HG02678 (cell line): ENCODE measurements around the gene MEIS2.

Experiments
- ATAC-seq: cut with Tn5 transposase; IDR thresholded peaks from one replicate; pipeline ENCODE4 v1.9.1; 2021; ENCODE audit warnings: mild to moderate bottlenecking, moderate library complexity; ENCODE audit not compliant: unreplicated experiment

Gene MEIS2

GRCh38 chr15:36904715-36905114 lies 195.6 kb downstream of the MEIS2 start:
- ATAC-seq: no peak

GRCh38 chr15:36903922-36904556 lies 196.3 kb downstream of the MEIS2 start:
- no peak for ATAC-seq

DNA sequence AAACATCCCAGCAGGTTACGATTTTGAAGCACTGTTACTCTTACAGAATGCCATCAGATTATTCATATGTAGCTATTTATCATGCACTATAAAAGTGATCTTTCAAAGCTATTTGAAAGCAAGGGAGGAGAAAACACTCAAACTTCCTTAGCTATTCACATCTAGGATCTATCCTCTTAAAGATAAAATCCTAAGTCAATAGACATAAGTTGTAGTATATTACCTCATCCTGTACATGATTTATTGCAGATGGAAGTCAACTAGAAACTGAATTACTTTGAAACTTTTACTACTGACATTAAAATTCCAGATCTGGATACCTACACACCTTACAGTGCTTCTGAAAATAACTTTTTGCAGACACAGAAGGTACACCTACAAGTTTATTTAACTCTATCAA lies 197.2 kb downstream of the MEIS2 start:
- ATAC-seq: no peak

DNA sequence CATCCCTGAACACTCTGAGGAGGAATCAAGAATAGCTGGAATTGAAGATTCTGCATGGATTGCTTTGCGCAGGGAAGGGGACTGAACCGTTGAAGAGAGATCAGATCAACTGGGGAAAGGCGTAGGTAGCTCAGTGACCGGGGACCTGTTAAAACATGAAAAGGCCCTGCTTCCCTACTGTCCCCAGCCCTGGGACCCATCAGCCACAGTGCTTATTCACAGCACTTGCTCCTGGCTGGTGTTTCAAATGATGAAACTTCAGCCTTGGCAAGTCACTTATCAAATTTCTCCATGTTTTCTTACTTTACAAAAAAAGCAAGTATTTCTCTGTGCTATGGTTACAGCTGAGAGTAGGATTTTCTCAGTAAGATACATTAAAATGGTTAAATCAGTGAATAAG lies 199.3 kb downstream of the MEIS2 start:
- no peak for ATAC-seq

DNA sequence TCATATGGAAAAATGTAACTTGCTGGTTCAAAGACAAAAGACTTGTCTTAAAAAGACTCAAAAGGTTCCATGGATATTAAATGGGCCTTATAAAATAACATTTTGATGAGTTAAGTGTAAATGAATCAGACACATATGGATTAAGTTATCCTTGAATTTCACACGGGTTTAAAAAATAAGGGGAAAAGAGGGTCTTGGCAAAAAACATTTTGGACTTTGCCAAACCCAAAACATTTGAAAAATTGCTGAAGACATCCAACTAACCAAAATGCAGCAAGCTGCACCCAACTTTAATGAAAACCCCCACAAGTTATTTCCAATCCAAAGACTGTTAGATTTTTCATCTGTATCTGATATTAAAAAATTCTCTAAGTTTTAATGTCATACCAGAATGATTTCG lies 200.7 kb downstream of the MEIS2 start:
- no peak for ATAC-seq

GRCh38 chr15:36898536-36899126 lies 201.7 kb downstream of the MEIS2 start:
- ATAC-seq: no peak

DNA sequence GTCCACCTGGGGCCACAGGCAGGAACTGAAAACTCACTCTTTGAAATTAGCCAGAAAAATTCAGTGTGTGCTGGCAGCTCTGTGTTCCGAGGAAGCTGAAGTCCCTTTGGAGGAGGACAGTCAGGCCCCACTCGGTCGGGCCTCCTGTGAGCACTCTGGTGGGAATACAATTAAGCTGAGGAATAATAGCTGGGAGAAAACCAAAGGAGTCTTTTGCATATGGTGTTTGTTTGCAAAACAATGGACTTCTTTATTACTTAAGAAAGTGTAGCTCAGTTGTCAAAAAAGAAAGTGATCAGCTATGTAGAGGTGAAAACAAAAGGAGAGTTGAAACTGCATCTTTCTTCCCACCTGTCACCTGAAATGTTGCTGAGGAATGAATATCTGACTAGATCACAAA lies 202.5 kb downstream of the MEIS2 start:
- no peak for ATAC-seq

DNA sequence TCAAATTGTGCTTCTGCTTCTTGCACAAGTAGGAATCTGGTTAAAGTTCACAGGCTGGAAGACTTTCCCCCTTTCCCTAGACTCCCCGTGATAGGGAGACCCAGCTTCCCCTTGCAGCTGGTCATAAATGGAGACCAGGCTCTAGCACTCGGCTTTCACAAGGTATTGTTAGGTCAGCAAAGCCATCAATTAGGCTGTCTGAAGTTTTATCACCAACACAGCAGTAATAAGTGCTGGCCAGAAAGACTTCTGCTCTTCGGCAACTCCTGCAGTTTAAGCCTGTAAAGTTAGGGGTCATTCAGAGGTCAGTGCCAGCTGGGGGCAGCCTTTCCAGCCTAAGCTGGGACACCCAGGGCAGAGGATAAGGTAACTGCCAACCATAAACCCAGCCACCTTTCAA lies 203.4 kb downstream of the MEIS2 start:
- no peak for ATAC-seq

- no peak for ATAC-seq
Measured at GRCh38 chr15:36894075-36894474, 206.3 kb downstream of the MEIS2 start.

GRCh38 chr15:36893276-36893675 lies 207.1 kb downstream of the MEIS2 start:
- no peak for ATAC-seq

DNA sequence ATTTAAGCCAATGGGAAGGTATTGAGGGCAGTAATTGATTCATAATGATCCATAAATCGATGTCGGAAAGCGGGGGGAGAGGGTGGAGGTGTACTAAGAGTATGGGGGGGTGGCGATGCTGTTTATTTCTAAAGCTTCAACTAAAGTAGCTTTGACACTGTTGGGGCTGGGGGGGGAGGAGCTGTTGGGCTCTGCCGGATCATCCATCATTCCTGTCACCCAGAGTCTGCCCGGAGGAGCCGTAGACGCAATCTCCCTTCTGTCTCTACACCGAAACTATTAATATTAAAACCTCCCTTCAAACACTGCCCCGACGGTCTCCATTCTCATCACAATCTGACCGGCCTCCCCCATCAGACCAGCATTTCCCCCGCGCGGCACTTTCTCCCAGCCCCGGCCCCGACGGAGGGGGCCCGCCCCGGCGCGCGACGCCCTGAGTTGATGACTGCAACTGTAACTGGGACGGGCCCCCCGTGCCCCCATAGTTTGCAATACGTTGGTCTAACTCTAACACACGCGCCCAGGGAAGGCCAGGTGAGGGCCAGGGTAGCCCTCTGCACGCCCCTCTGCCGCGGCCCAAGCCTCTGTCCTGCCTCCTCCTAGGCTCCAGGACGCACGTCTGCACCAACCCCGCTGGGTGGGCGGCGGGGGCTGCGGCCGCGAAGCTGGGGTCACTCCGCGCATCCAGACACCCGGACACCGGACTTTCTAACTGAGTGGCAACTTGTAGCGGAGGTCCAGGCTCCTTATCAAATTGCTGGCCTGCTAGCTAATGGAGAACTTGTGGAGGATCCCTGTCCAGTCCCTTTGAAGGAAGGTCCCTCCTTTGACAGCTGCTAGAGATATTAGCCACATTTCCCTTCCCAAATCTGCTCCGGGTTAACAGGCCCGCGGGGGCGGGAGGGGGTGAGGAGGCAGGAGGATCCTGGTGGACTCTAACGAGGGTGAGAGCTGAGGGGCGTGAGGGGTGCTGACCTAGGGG lies 212.0 kb downstream of the MEIS2 start:
- ATAC-seq: no peak

- no peak for ATAC-seq
Measured at GRCh38 chr15:36887214-36887961, 213.0 kb downstream of the MEIS2 start.

DNA sequence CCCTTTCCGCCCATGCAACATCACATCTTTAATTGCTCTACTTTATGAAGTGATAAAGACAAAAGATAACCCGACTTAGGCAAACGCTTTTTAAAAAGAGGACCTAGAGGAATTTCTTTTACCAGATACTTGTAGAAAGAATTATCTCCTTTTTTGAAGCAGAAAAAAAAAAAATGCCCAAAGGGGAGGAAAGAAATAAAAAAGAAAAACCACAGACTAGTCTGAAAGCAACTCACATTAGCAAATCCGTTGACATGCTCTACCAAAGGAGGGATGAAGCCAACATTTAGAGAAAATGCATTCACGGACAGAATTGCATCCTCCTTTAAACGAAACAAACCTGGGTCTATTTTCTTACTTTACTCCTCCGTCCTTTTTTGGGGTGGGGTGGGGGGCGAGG lies 213.6 kb downstream of the MEIS2 start:
- ATAC-seq: no peak

GRCh38 chr15:36886191-36886590 lies 214.2 kb downstream of the MEIS2 start:
- no peak for ATAC-seq

- ATAC-seq: no peak
Measured at GRCh38 chr15:36885771-36886170, 214.6 kb downstream of the MEIS2 start.

- ATAC-seq: no peak
Measured at GRCh38 chr15:36884936-36885635, 215.3 kb downstream of the MEIS2 start.

DNA sequence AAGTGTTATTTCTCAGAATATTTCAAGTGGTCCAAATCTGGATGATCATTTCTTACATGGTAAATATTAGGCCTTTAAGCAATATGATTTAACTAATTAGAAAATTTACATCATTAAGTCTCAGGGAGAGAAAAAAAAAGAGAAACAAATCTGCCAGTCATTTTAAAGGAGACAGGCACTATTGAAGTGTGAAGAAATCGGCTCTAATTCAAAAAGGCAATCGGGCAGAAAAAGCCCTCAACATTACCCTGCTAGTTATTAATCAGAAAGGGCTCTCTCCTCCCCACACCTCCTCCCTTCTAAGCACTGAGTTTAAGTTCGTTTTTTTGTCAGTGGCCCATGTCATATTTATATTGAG lies 215.9 kb downstream of the MEIS2 start:
- ATAC-seq: no peak

GRCh38 chr15:36883713-36884517 lies 216.4 kb downstream of the MEIS2 start:
- ATAC-seq: peak; percentile 90

- no peak for ATAC-seq
Measured at GRCh38 chr15:36882487-36883131, 217.7 kb downstream of the MEIS2 start.
